Activated T-helper 9 cell treated with anti-CD3 and anti-CD28 coated beads, Interleukin-2, amount 50 U/mL, for 16 hours (primary cell): ENCODE results near the gene UBL4B.
A peak's percentile ranks its signal among the peaks of the same experiment; 100 is the strongest.

ENCODE experiments used
- DNase-seq: peaks from one replicate; pipeline ENCODE4 v3.0.0-alpha.2; 2020; ENCODE audit warnings: low read depth

Gene UBL4B

GRCh38 chr1:110085671-110086070, 26.6 kb upstream of the UBL4B start:
- no peak for DNase-seq

- DNase-seq, result no peak
Measured at GRCh38 chr1:110086961-110087360, 25.3 kb upstream of the UBL4B start.

GRCh38 chr1:110087812-110088738, 24.2 kb upstream of the UBL4B start:
- DNase-seq, result no peak

- DNase-seq, result no peak
Measured at GRCh38 chr1:110088739-110089316, 23.4 kb upstream of the UBL4B start.

- DNase-seq, result no peak
Measured at GRCh38 chr1:110089561-110090275, 22.5 kb upstream of the UBL4B start.

GRCh38 chr1:110091381-110091780, 20.9 kb upstream of the UBL4B start:
- no peak for DNase-seq

- DNase-seq, result no peak
Measured at GRCh38 chr1:110091791-110092190, 20.5 kb upstream of the UBL4B start.

- no peak for DNase-seq
Measured at GRCh38 chr1:110092991-110093390, 19.3 kb upstream of the UBL4B start.

GRCh38 chr1:110094931-110095654, 17.1 kb upstream of the UBL4B start:
- no peak for DNase-seq

- no peak for DNase-seq
Measured at GRCh38 chr1:110097507-110098221, 14.6 kb upstream of the UBL4B start.

- no peak for DNase-seq
Measured at GRCh38 chr1:110098222-110099026, 13.8 kb upstream of the UBL4B start.

GRCh38 chr1:110100335-110100734, 11.9 kb upstream of the UBL4B start:
- DNase-seq, result no peak

GRCh38 chr1:110102081-110102480, 10.2 kb upstream of the UBL4B start:
- DNase-seq, result no peak

GRCh38 chr1:110106013-110106941, 6.0 kb upstream of the UBL4B start:
- DNase-seq, result peak; percentile 28

GRCh38 chr1:110107867-110108469, 4.3 kb upstream of the UBL4B start:
- no peak for DNase-seq

- DNase-seq, result no peak
Measured at GRCh38 chr1:110111081-110111480, 1.2 kb upstream of the UBL4B start.

- DNase-seq, result no peak
Measured at GRCh38 chr1:110112656-110113055, 413 bp downstream of the UBL4B start.

GRCh38 chr1:110113551-110113950, 1.3 kb downstream of the UBL4B start:
- DNase-seq, result no peak

- no peak for DNase-seq
Measured at GRCh38 chr1:110114173-110114572, 1.9 kb downstream of the UBL4B start.
